ENCODE measurements around the gene ADPRHL1. TPM values are rescaled to one million over a fixed set of nuclear protein-coding genes. Genes with fewer than 3 reads are reported as not detected.

The ADPRHL1 gene
- total and polyA plus RNA-seq, 2 donors (not counting 1 experiment from before 2014, with no cell fraction given), result 0.28 to 1.3 TPM

DNA sequence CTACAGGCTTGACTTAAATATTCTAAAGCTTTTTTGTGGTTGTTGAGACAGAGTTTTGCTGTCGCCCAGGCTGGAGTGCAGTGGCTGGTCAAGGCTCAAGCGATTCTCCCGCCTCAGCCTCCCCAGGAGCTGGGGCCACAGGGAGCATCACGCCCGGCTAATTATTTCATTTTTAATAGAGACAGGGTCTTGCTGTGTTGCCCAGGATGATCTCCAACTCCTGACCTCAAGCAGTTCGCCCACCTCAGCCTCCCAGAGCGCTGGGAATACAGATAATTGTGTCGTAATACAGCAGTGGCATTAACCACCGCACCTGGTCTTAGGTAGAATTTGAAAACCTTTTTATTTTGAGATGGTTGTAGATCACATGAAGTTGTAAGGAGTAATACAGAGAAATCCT lies 38.7 kb upstream of the ADPRHL1 start:
- TF ChIP-seq EZH2 (IDR thresholded peaks at IDR 0.05; ENCODE audit: borderline replicate concordance, insufficient read depth, low read depth, low read length, poor library complexity, severe bottlenecking), result no peak
- TF ChIP-seq CTCF (IDR thresholded peaks at IDR 0.05), result no peak
- ATAC-seq (ENCODE audit: low read depth), result no peak
- Histone ChIP-seq H3K79me2 (ENCODE audit: control insufficient read depth, insufficient read depth, low read length) (peaks cover 67% of the 10 kb centered on the region), H3K4me1 (ENCODE audit: control insufficient read depth in 2 of 2, insufficient read depth in 2 of 2, low read length in 2 of 2) (peaks cover 24 to 27% of the 10 kb centered on the region in 2 donors), H3K9me3 (ENCODE audit: control extremely low read depth in 1 of 3, control insufficient read depth in 2 of 3, insufficient read depth in 1 of 3, low read length in 2 of 3) (peaks cover 0 to 2% (median 0%) of the 10 kb centered on the region in 3 donors), H3K4me2 (replicated peaks; ENCODE audit: low read depth, low read length, poor library complexity, severe bottlenecking) (peak overlapping the region; percentile 91), H2AFZ (ENCODE audit: insufficient read depth, low read depth, low read length, poor library complexity, severe bottlenecking) (peak overlapping the region; percentile 87), H3K4me3 (ENCODE audit: control extremely low read depth in 1 of 5, extremely low read depth in 1 of 5, insufficient read depth in 1 of 5, low read depth in 2 of 5, low read length in 4 of 5) (no peak overlapping the region), H4K20me1 (ENCODE audit: control insufficient read depth, insufficient read depth, low read length, poor library complexity, severe bottlenecking) (peaks cover 13% of the 10 kb centered on the region), H3K27me3 (replicated peaks in 1 of 4; ENCODE audit: control extremely low read depth in 1 of 4, control insufficient read depth in 3 of 4, insufficient read depth in 4 of 4, low read length in 3 of 4) (no peaks in the 10 kb centered on the region), H3K36me3 (replicated peaks in 1 of 2; ENCODE audit: control extremely low read depth in 1 of 2, control insufficient read depth in 1 of 2, extremely low read depth in 1 of 2, insufficient read depth in 2 of 2, low read length in 1 of 2) (peaks cover 1 to 11% of the 10 kb centered on the region in 2 experiments), H3K27ac (ENCODE audit: low read length in 2 of 2) (no peak overlapping the region), H3K9ac (ENCODE audit: low read length) (no peak overlapping the region)
- peak overlapping the region; percentile 82 for H3K27ac Mint-ChIP-seq
- H3K9me3 Mint-ChIP-seq (ENCODE audit: insufficient read depth), result no peaks in the 10 kb centered on the region
- peak overlapping the region; percentile 85 for H3K4me3 Mint-ChIP-seq
- POLR2A ChIA-PET, result no interaction called here
- H3K4me1 Mint-ChIP-seq, result peaks cover 49% of the 10 kb centered on the region
- 94% methylated on average over 8 of the region's 9 CpGs for WGBS (ENCODE audit: insufficient coverage)
- no peaks in the 10 kb centered on the region for H3K27me3 Mint-ChIP-seq
- DNase-seq, result no peak
- intact Hi-C loops (cut with micrococcal nuclease), result loop anchor here (2.0 kb wide), 2 partner anchors 283 to 339 kb away; partner anchors contain the start of genes CUL4A and PCID2
- CTCF ChIA-PET, result no interaction called here

DNA sequence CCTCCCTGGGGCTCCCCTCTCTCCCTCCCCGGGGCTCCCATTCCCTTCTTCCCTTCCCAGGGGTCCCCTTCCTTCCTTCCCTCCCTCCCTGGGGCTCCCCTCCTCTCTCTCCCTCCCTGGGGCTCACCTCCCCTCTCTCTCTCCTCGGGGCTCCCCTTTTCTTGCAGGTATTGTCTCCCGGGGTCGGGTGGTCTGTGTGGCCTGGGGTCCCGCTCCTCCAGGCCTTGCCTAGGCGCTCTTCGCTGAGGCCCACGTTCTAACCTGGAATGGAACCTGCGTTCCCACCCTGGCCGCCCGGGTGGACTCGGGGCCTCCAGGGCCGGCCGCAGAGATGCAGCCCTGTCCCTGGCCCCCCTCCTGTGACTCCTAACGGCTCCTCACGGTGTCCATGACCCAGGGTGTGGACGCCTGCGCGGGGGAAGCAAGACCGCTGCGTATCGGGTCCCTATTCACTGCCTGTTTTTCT lies 38.2 kb upstream of the ADPRHL1 start:
- ChIA-PET POLR2A (no interaction called here), CTCF (no interaction called here)
- Histone ChIP-seq H4K20me1 (ENCODE audit: control insufficient read depth, insufficient read depth, low read length, poor library complexity, severe bottlenecking) (peaks cover 18% of the 10 kb centered on the region), H2AFZ (ENCODE audit: insufficient read depth, low read depth, low read length, poor library complexity, severe bottlenecking) (peak overlapping the region; percentile 87), H3K9ac (ENCODE audit: low read length) (peak overlapping the region; percentile 80), H3K27me3 (replicated peaks in 1 of 4; ENCODE audit: control extremely low read depth in 1 of 4, control insufficient read depth in 3 of 4, insufficient read depth in 4 of 4, low read length in 3 of 4) (no peaks in the 10 kb centered on the region), H3K79me2 (ENCODE audit: control insufficient read depth, insufficient read depth, low read length) (peaks cover 72% of the 10 kb centered on the region), H3K4me2 (replicated peaks; ENCODE audit: low read depth, low read length, poor library complexity, severe bottlenecking) (peak overlapping the region; percentile 91), H3K4me1 (ENCODE audit: control insufficient read depth in 2 of 2, insufficient read depth in 2 of 2, low read length in 2 of 2) (peaks cover 24 to 27% of the 10 kb centered on the region in 2 donors), H3K36me3 (replicated peaks in 1 of 2; ENCODE audit: control extremely low read depth in 1 of 2, control insufficient read depth in 1 of 2, extremely low read depth in 1 of 2, insufficient read depth in 2 of 2, low read length in 1 of 2) (peaks cover 0 to 9% of the 10 kb centered on the region in 2 experiments), H3K9me3 (ENCODE audit: control extremely low read depth in 1 of 3, control insufficient read depth in 2 of 3, insufficient read depth in 1 of 3, low read length in 2 of 3) (no peaks in the 10 kb centered on the region), H3K4me3 (ENCODE audit: control extremely low read depth in 1 of 5, extremely low read depth in 1 of 5, insufficient read depth in 1 of 5, low read depth in 2 of 5, low read length in 4 of 5) (peak overlapping the region in 4 of 5 experiments; percentile 39 to 82 (median 72)), H3K27ac (ENCODE audit: low read length in 2 of 2) (peak overlapping the region in 1 of 2 donors; percentile 73)
- WGBS (ENCODE audit: insufficient coverage), result 8% methylated on average over 21 of the region's 22 CpGs
- no peaks in the 10 kb centered on the region for H3K9me3 Mint-ChIP-seq (ENCODE audit: insufficient read depth)
- H3K27me3 Mint-ChIP-seq, result no peaks in the 10 kb centered on the region
- ATAC-seq (ENCODE audit: low read depth) (no peak), DNase-seq (peak; percentile 31)
- H3K4me3 Mint-ChIP-seq, result peak overlapping the region; percentile 85
- peaks cover 51% of the 10 kb centered on the region for H3K4me1 Mint-ChIP-seq
- peak overlapping the region; percentile 82 for H3K27ac Mint-ChIP-seq
- intact Hi-C loops (cut with micrococcal nuclease), result loop anchor here (2.0 kb wide), 2 partner anchors 283 to 339 kb away; partner anchors contain the start of genes CUL4A and PCID2
- no peak for TF ChIP-seq CTCF (IDR thresholded peaks at IDR 0.05)
- no peak for TF ChIP-seq EZH2 (IDR thresholded peaks at IDR 0.05; ENCODE audit: borderline replicate concordance, insufficient read depth, low read depth, low read length, poor library complexity, severe bottlenecking)
